Right lobe of liver (tissue), 6 donors: ENCODE results near the gene ZNF91. TPM values are rescaled to one million over a fixed set of nuclear protein-coding genes. Genes with fewer than 3 reads are reported as not detected.
"Not testable (repeated sequence)": the region's sequence is repeated elsewhere in the genome, so short reads cannot be mapped to it uniquely, and the experiment has no call there.

Source experiments
- ATAC-seq, 4 donors: fragments of 200-7000 bp; cut with Tn5 transposase; one replicate each; pipeline ENCODE4 v1.9.1; 2020; ENCODE audit warnings: mild to moderate bottlenecking in 4 of 4, moderate library complexity in 4 of 4
- DNase-seq, 3 donors: peaks; one replicate each; pipeline ENCODE4 v3.0.0-alpha.2; 2020
- H3K27ac ChIP-seq, 3 donors: fragments of 200-600 bp; one replicate each; pipeline ENCODE4 v1.8.0; 2022
- H3K27me3 ChIP-seq, 2 donors: fragments of 200-600 bp; one replicate each; pipeline ENCODE4 v1.8.0; 2022
- H3K36me3 ChIP-seq, 4 donors: fragments of 200-600 bp; sonication (generic) in 1 of 4; one replicate each; pipeline versions ENCODE4 v1.5.1 to v1.8.0; 2017 to 2022; ENCODE audit warnings: control low read depth in 1 of 4
- H3K4me1 ChIP-seq, 4 donors: fragments of 200-600 bp; sonication (generic) in 1 of 4; one replicate each; pipeline versions ENCODE4 v1.5.1 to v1.8.0; 2017 to 2022; ENCODE audit warnings: control low read depth in 1 of 4
- H3K4me3 ChIP-seq, 3 donors: fragments of 200-600 bp; one replicate each; pipeline ENCODE4 v1.8.0; 2022
- H3K9me3 ChIP-seq, 4 donors: fragments of 200-600 bp; sonication (generic) in 1 of 4; one replicate each; pipeline versions ENCODE4 v1.5.1 to v1.8.0; 2017 to 2022; ENCODE audit warnings: control low read depth in 1 of 4
- POLR2A ChIP-seq: fragments of 450-650 bp; IDR thresholded peaks from one replicate; pipeline ENCODE4 v1.6.1; 2017; ENCODE audit warnings: antibody characterized with exemption, mild to moderate bottlenecking
- WGBS: methylation state at CpG from one replicate; pipeline ENCODE4 v1.1.6; 2018; ENCODE audit warnings: low coverage, low lambda C conversion rate; ENCODE audit not compliant: insufficient coverage; ENCODE audit errors: missing lambda C conversion rate; 5-methylcytosine and 5-hydroxymethylcytosine counted together
- intact Hi-C, 2 donors: fragments of 100-400 bp; cut with DNase I; formaldehyde crosslinking; loops; one replicate each; pipeline versions ENCODE4 v1.11.2 to v1.14.1; 2022
- total RNA-seq, 6 experiments: library from RNA; depleted of rRNA in 2 of 6; stranded (reverse); fragments of >200 nt in 2 of 6; fragmentation: NEBNext Ultra II Directional in 3 of 6; extraction: Animal tissue kit (Norgen Biotek cat#: 25700) in 3 of 6; gene quantifications; one replicate each; pipeline versions ENCODE4 v1.1.0 to v1.2.4, GENCODE V29; 2016 to 2023
- TF ChIP-seq, protein P1 (sequence below), 4 donors: fragments of 200-600 bp in 3 of 4; fragments of 450-650 bp in 1 of 4; IDR thresholded peaks; one replicate each; pipeline versions ENCODE4 v1.5.1 to v1.8.0; 2016 to 2022; ENCODE audit warnings: antibody characterized with exemption in 4 of 4, mild to moderate bottlenecking in 2 of 4
- donor health status: DM: no; HTN: yes; CAD: no.
- donor health status: DM: no; HTN: no; CAD: no.
- donor health status: DM: no; HTN: no; CAD: no.
- donor health status: DM: no; HTN: yes; CAD: no.
- donor health status: DM: no; HTN: yes; CAD: no.

The ZNF91 gene
- total RNA-seq, 6 experiments from 2014 or later, result 14.4 to 21.0 (median 18.3) TPM

DNA sequence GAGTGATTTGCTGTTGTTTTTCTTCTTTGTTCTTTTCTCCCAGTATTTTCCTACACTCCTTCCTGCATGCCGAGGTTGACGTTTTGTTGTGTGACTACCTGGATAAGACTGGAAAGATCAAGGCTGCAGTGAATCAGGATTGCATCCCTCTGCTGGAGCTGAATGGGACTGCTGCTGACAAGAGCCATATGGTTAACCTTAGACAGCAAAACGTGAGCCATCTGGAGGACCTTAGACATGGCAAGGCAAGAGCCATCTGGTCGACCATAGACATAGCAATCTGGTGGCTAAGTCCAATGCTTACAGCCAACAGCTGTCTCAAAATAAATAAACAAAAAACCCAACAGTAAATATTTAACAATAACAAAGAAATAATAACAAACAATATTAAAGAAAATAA lies 42.6 kb upstream of the ZNF91 start:
- intact Hi-C loops, result no loop called here
- H3K36me3 ChIP-seq, result no peaks in the 10 kb centered on the region
- H3K9me3 ChIP-seq, result peaks cover 0 to 4% (median 0%) of the 10 kb centered on the region in 4 donors
- no peaks in the 10 kb centered on the region for H3K27me3 ChIP-seq
- no peak for ATAC-seq
- TF ChIP-seq, protein P1, sequence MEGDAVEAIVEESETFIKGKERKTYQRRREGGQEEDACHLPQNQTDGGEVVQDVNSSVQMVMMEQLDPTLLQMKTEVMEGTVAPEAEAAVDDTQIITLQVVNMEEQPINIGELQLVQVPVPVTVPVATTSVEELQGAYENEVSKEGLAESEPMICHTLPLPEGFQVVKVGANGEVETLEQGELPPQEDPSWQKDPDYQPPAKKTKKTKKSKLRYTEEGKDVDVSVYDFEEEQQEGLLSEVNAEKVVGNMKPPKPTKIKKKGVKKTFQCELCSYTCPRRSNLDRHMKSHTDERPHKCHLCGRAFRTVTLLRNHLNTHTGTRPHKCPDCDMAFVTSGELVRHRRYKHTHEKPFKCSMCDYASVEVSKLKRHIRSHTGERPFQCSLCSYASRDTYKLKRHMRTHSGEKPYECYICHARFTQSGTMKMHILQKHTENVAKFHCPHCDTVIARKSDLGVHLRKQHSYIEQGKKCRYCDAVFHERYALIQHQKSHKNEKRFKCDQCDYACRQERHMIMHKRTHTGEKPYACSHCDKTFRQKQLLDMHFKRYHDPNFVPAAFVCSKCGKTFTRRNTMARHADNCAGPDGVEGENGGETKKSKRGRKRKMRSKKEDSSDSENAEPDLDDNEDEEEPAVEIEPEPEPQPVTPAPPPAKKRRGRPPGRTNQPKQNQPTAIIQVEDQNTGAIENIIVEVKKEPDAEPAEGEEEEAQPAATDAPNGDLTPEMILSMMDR (IDR thresholded peaks at IDR 0.05), result no peak
- H3K27ac ChIP-seq, result no peak overlapping the region
- H3K4me1 ChIP-seq, result no peaks in the 10 kb centered on the region
- WGBS, result 48% methylated on average over 4 of the region's 4 CpGs
- no peak overlapping the region for H3K4me3 ChIP-seq
- no peak for DNase-seq

DNA sequence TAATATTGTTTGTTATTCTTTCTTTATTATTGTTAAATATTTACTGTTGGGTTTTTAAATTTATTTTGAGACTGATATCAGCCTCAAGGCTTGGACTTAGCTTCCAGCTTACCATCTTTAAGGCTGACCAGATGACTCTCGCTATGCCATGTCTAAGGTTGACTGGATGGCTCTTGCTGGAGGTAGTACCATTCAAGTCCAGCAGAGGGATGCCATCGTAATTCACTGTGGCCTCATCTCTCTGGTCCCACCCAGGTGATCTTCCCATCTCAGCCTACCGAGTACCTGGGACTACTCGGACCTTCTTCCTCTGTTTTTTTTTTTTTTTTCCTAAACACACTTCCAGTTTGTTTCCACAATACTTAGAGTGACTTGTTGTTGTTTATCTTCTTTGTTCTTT lies 41.7 kb upstream of the ZNF91 start:
- 51% methylated on average over 4 of the region's 4 CpGs for WGBS
- peaks cover 0 to 4% (median 0%) of the 10 kb centered on the region in 4 donors for H3K9me3 ChIP-seq

DNA sequence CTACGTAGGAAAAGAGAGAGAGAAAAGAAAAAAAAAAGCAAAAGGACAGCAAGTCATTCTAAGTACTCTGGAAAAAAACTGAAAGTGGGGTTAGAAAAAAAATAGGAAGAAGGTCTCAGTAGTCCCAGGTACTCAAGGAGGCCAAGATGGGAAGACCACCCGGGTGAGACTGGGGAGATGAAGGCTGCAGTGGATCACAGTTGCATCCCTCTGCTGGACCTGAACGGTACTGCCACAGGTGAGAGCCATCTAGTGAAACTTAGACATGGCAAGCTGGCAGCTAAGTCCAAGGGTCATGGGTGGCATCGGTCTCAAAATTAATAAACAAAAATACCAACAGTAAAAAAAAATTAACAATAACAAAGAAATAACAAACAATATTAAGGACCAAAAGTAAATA lies 41.0 kb upstream of the ZNF91 start:
- Histone ChIP-seq H3K9me3 (peaks cover 0 to 4% (median 0%) of the 10 kb centered on the region in 4 donors), H3K27me3 (no peaks in the 10 kb centered on the region), H3K4me1 (no peaks in the 10 kb centered on the region), H3K4me3 (no peak overlapping the region), H3K36me3 (no peaks in the 10 kb centered on the region), H3K27ac (no peak overlapping the region)
- 63% methylated on average over 4 of the region's 4 CpGs for WGBS
- no peak for ATAC-seq
- TF ChIP-seq POLR2A, result no peak
- TF ChIP-seq, protein P1 (IDR thresholded peaks at IDR 0.05), result peak in 1 of 4 donors; percentile 16
- intact Hi-C loops, result no loop called here
- no peak for DNase-seq

More for the DNA sequence above, 41.7 kb upstream of the ZNF91 start:
- TF ChIP-seq POLR2A, result no peak
- TF ChIP-seq, protein P1 (IDR thresholded peaks at IDR 0.05), result no peak
- Histone ChIP-seq H3K4me3 (no peak overlapping the region), H3K4me1 (no peaks in the 10 kb centered on the region), H3K36me3 (no peaks in the 10 kb centered on the region), H3K27ac (no peak overlapping the region), H3K27me3 (no peaks in the 10 kb centered on the region)
- intact Hi-C loops, result no loop called here
- DNase-seq, result no peak
- no peak for ATAC-seq

DNA sequence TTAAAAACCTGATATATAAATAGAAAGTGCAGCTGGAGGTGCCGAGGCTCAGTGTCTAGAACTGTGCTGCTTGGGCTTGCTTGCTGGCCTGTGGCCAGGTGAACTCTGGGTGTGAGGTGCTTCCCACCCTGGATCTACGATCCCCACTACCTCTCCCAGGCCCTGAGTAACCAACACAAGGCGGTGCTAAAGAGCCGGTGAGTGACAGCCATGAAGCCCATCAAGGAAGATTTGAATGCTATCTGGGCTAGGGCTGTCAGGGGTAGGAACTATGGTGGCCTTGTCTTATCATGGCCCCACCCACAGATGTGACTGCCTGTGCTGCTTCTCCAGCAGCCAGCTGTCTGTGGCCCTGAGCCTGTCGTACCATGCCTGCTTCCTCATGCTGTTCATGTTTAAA lies 25.6 kb upstream of the ZNF91 start:
- ATAC-seq, result no peak
- no peak for DNase-seq
- intact Hi-C loops, result no loop called here

DNA sequence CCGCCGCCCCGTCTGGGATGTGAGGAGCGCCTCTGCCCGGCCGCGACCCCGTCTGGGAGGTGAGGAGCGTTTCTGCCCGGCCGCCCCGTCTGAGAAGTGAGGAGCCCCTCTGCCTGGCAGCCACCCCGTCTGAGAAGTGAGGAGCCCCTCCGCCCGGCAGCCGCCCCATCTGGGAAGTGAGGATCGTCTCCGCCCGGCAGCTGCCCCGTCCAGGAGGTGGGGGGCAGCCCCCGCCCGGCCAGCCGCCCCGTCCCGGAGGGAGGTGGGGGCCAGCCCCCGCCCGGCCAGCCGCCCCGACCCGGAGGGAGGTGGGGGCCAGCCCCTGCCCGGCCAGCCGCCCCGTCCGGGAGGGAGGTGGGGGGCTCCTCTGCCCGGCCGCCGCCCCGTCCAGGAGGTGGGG lies 24.0 kb upstream of the ZNF91 start:
- no CpG with 5 or more reads among the region's 38 CpGs for WGBS
- ATAC-seq, intact Hi-C loops, H3K4me3 ChIP-seq, DNase-seq, H3K36me3 ChIP-seq, H3K27me3 ChIP-seq, H3K4me1 ChIP-seq, H3K9me3 ChIP-seq, H3K27ac ChIP-seq: not testable (repeated sequence)

More for the DNA sequence above, 25.6 kb upstream of the ZNF91 start:
- Histone ChIP-seq H3K27ac (no peak overlapping the region), H3K4me3 (no peak overlapping the region), H3K27me3 (no peaks in the 10 kb centered on the region), H3K36me3 (no peaks in the 10 kb centered on the region), H3K9me3 (no peaks in the 10 kb centered on the region), H3K4me1 (no peaks in the 10 kb centered on the region)
- 60% methylated on average over 2 of the region's 5 CpGs for WGBS
- TF ChIP-seq, protein P1 (IDR thresholded peaks at IDR 0.05), result no peak
- no peak for TF ChIP-seq POLR2A
